Aorta (tissue), 5 donors: ENCODE measurements around the gene LCN10. TPM values are rescaled to one million over a fixed set of nuclear protein-coding genes. Genes with fewer than 3 reads are reported as not detected.
"Not testable (repeated sequence)": the region's sequence is repeated elsewhere in the genome, so short reads cannot be mapped to it uniquely, and the experiment has no call there.

ENCODE experiments used
- ATAC-seq: fragments of 200-7000 bp; cut with Tn5 transposase; one replicate; pipeline ENCODE4 v1.9.1; 2022; ENCODE audit warnings: moderate library complexity; ENCODE audit not compliant: low FRiP score
- DNase-seq, 2 donors: peaks; one replicate each; pipeline ENCODE4 v3.0.0-alpha.2; 2020
- H3K27ac ChIP-seq, 2 donors: one replicate each; pipeline ENCODE4 v1.5.1; 2013; ENCODE audit warnings: low read length in 2 of 2, mild to moderate bottlenecking in 2 of 2, moderate library complexity in 2 of 2, control low read depth in 1 of 2, inconsistent platforms in 1 of 2, low read depth in 1 of 2
- H3K27me3 ChIP-seq, 2 donors: one replicate each; pipeline ENCODE4 v1.6.1; 2013; ENCODE audit warnings: control low read depth in 1 of 2, low read length in 1 of 2, mild to moderate bottlenecking in 1 of 2, moderate library complexity in 1 of 2; ENCODE audit not compliant: insufficient read depth in 2 of 2, control insufficient read depth in 1 of 2
- H3K36me3 ChIP-seq, 2 donors: one replicate each; pipeline ENCODE4 v1.6.1; 2013; ENCODE audit warnings: control low read depth in 1 of 2, low read length in 1 of 2, mild to moderate bottlenecking in 1 of 2; ENCODE audit not compliant: insufficient read depth in 2 of 2, control insufficient read depth in 1 of 2
- H3K4me1 ChIP-seq, 2 donors: one replicate each; pipeline ENCODE4 v1.6.1; 2013; ENCODE audit warnings: low read length in 2 of 2, control low read depth in 1 of 2, mild to moderate bottlenecking in 1 of 2, moderate library complexity in 1 of 2; ENCODE audit not compliant: insufficient read depth in 2 of 2, control insufficient read depth in 1 of 2
- H3K4me3 ChIP-seq, 2 donors: one replicate each; pipeline ENCODE4 v1.5.1; 2013; ENCODE audit warnings: low read length in 2 of 2, control low read depth in 1 of 2, mild to moderate bottlenecking in 1 of 2
- H3K9me3 ChIP-seq: one replicate; pipeline ENCODE4 v1.6.1; 2013; ENCODE audit warnings: mild to moderate bottlenecking, low read length; ENCODE audit not compliant: control insufficient read depth
- WGBS, 2 donors: extraction: QIAGEN DNeasy Blood & Tissue Kit; methylation state at CpG; one replicate each; pipeline ENCODE4 v1.1.7; 2013; 5-methylcytosine and 5-hydroxymethylcytosine counted together
- intact Hi-C, 2 donors: fragments of 100-400 bp; cut with DNase I; formaldehyde crosslinking; loops; one replicate each; pipeline versions ENCODE4 v1.14.2 to v1.15.0; 2022
- polyA plus RNA-seq, 2 donors: library from polyadenylated mRNA; stranded (reverse); fragments of 200-250 nt; gene quantifications; one replicate each; pipeline ENCODE4 v1.2.3, GENCODE V29; 2013
- total RNA-seq, 2 donors: library from RNA; stranded (reverse); fragmentation: NEBNext Ultra II Directional; extraction: Animal tissue kit (Norgen Biotek cat#: 25700); gene quantifications; one replicate each; pipeline ENCODE4 v1.2.1, GENCODE V29; 2021
- donor health status: healthy with polysubstance abuse.
- donor health status: Bipolar disorder and iron deficiency.
- donor health status: DM: no; HTN: no; CAD: no.
- donor health status: DM: no; HTN: no; CAD: no.
- donor health status: DM: yes; HTN: yes; CAD: no.

Gene LCN10
- total and polyA plus RNA-seq, 4 donors = 0.25 to 13.4 (median 6.7) TPM

DNA sequence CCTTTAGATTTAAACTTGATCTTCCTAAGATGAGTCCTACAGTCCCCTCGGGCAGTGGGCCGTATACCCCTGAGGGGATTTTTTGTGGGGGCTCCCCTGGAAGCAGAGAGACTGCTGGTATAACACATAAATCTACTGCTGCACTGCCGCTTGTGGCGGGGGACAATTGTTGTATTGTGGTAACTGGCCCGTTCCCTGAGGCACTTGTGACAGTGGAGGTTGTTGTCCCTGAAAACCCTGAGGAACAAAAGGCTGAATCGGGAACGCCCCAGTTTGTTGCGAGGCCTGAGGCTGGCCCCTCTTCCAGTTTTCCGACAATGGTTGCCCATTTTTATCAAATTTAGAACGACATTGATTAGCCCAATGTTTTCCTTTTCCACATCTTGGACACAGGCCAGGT is 43.7 kb upstream of the LCN10 start:
- WGBS, 2 donors = 59 to 65% methylated on average over 10 of the region's 10 CpGs
- intact Hi-C loops = loop anchor here (2.0 to 10.0 kb wide), 3 partner anchors 158 to 278 kb away; partner anchors contain the start of genes C8G (in 1 of the 2) and FBXW5 (in 1 of the 2)

DNA sequence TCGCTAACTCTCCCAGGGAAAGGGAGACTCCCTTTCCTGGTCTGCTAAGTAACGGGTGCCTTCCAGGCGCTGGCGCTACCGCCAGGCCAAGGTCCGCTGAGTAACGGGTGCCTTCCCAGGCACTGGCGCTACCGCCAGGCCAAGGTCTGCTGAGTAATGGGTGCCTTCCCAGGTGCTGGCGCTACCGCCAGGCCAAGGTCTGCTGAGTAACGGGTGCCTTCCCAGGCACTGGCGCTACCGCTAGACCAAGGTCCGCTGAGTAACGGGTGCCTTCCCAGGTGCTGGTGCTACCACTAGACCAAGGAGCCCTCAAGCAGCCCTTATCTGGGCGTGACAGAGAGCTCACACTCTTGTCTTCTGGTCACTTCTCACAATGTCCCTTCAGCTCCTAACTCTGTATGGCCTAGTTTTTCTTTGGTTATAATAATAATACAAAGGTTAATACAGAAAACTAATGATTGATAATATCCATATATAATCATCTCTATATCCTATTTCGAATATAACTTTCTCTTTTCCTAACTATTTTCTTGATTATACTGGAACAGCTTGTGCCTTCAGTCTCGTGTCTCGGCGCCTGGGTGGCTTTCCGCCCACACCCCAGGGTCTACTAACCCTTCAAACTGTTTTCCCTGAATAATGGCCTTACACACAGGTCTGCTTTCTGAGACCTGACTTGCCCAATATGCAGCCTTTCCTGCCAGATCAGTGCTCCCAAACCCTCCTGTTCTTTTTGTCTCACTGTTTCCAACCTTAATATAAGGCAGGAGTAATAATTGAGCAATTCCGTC is 43.0 kb upstream of the LCN10 start:
- not testable (repeated sequence) for H3K9me3 ChIP-seq, H3K4me3 ChIP-seq, H3K36me3 ChIP-seq, H3K4me1 ChIP-seq, ATAC-seq, H3K27me3 ChIP-seq, H3K27ac ChIP-seq
- 83 to 90% methylated on average over 23 of the region's 23 CpGs for WGBS, 2 donors
- intact Hi-C loops = loop anchor here (2.0 to 10.0 kb wide), 3 partner anchors 159 to 279 kb away; partner anchors contain the start of genes C8G (in 1 of the 2) and FBXW5 (in 1 of the 2)
- DNase-seq = peak; percentile 24 to 55

More for the DNA sequence above, 43.7 kb upstream of the LCN10 start:
- no peak overlapping the region for H3K27ac ChIP-seq
- no peak overlapping the region for H3K4me3 ChIP-seq
- H3K9me3 ChIP-seq = no peaks in the 10 kb centered on the region
- DNase-seq (peak; percentile 22 to 55), ATAC-seq (no peak)
- no peaks in the 10 kb centered on the region for H3K4me1 ChIP-seq
- no peaks in the 10 kb centered on the region for H3K36me3 ChIP-seq
- H3K27me3 ChIP-seq = no peaks in the 10 kb centered on the region

DNA sequence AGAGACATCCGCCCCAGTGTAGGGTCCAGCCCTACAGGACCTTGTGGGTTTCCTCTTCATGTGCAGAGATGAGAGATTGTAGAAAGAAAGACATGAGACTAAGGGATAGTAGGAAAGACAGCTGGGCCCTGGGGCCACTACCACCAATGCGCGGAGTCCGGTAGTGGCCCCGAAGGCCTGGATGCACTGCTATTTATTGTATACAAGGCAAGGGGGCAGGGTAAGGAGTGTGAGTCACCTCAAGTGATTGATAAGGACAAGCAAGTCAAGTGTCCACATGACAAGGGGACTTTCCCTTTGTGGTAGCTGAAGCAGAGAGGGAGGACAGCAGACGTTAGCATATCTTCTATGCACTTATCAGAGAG is 42.2 kb upstream of the LCN10 start:
- H3K36me3 ChIP-seq = no peaks in the 10 kb centered on the region
- H3K9me3 ChIP-seq = no peaks in the 10 kb centered on the region
- H3K27ac ChIP-seq = no peak overlapping the region
- no peaks in the 10 kb centered on the region for H3K27me3 ChIP-seq
- H3K4me1 ChIP-seq = no peaks in the 10 kb centered on the region
- no peak overlapping the region for H3K4me3 ChIP-seq
- peak in 1 of 2 donors; percentile 23 for DNase-seq
- intact Hi-C loops = loop anchor here (10.0 kb wide), 2 partner anchors 160 to 280 kb away; partner anchors contain the start of genes C8G (in 1 of the 2) and FBXW5 (in 1 of the 2)
- no peak for ATAC-seq
- 92 to 93% methylated on average over 6 of the region's 6 CpGs for WGBS, 2 donors

DNA sequence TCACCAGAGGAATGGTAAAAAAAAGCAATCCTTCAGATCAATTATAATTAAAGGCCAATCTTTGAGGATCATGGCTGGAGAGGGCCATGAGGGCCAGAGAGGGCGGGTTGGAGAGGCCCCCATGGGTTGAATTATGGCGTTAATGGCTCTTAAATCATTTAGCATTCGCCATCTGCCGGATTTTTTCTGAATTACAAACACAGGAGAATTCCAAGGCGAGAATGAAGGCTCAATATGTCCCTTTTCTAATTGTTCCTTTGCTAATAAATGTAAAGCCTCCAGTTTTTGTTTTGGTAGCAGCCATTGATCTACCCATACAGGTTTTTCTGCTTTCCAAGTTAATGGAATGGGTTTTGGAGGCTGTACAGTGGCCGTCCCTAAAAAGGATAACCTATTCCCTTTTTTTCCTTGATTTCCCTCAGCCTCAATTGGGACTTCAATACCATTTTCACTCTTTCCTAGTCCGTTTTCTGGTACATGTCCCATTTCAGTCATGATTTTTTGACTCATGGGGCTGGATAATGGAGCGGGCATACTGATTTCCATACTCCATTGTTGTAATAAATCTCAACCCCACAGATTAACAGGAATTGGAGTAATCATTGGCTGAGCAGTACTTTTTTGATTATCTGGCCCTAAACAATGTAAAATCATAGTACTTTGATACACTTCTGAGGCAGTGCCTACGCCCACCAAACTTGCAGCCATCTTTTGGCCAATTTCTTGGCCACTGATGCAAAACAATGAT is 41.7 kb upstream of the LCN10 start:
- Histone ChIP-seq H3K9me3 (no peaks in the 10 kb centered on the region), H3K4me1 (no peaks in the 10 kb centered on the region), H3K36me3 (no peaks in the 10 kb centered on the region), H3K27ac (no peak overlapping the region), H3K27me3 (no peaks in the 10 kb centered on the region), H3K4me3 (no peak overlapping the region)
- DNase-seq (no peak), ATAC-seq (no peak)
- intact Hi-C loops = loop anchor here (10.0 kb wide), 2 partner anchors 160 to 280 kb away; partner anchors contain the start of genes C8G (in 1 of the 2) and FBXW5 (in 1 of the 2)
- WGBS, 2 donors = 41 to 42% methylated on average over 9 of the region's 9 CpGs

DNA sequence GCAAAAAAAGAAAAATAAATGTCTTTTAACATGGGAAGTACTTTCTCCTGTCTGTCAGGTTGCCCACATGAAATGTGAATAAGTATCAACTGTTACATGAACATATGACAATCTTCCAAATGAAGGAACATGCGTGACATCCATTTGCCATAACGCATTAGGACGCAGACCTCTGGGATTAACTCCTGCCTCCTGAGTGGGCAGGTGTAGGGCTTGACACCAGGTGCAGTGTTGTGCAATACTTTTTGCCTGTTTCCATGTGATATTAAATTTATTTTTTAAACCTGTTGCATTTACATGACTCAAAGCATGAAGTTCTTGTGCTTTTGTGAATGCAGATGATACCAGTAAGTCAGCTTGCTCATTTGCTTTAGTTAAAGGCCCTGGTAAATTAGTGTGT is 39.7 kb upstream of the LCN10 start:
- H3K27me3 ChIP-seq = no peaks in the 10 kb centered on the region
- no peak for DNase-seq
- H3K27ac ChIP-seq = no peak overlapping the region
- no peaks in the 10 kb centered on the region for H3K36me3 ChIP-seq
- intact Hi-C loops = loop anchor here (10.0 kb wide), 2 partner anchors 162 to 282 kb away; partner anchors contain the start of genes C8G (in 1 of the 2) and FBXW5 (in 1 of the 2)
- H3K4me3 ChIP-seq = no peak overlapping the region
- no peaks in the 10 kb centered on the region for H3K4me1 ChIP-seq
- 95 to 96% methylated on average over 3 of the region's 3 CpGs for WGBS, 2 donors
- ATAC-seq = no peak
- no peaks in the 10 kb centered on the region for H3K9me3 ChIP-seq

DNA sequence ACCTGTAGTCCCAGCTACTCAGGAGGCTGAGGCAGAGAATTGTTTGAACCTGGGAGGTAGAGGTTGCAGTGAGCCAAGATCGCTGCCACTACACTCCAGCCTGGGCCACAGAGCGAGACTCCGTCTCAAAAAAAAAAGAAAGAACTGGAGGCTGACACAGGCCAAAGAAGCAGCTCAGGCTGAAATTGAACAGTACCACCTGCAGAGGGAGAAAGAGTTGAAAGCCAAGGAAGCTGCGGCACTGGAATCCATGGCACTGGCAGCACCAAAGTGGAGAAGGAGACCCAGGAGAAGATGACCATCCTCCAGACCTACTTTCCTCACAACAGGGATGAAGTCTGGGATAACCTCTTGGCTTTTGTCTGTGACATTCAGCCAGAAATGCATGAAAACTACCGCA is 37.1 kb upstream of the LCN10 start:
- H3K27ac ChIP-seq = no peak overlapping the region
- DNase-seq (no peak), ATAC-seq (no peak)
- no peaks in the 10 kb centered on the region for H3K36me3 ChIP-seq
- intact Hi-C loops = loop anchor here (10.0 kb wide), 2 partner anchors 165 to 285 kb away; partner anchors contain the start of genes C8G (in 1 of the 2) and FBXW5 (in 1 of the 2)
- H3K4me3 ChIP-seq = no peak overlapping the region
- H3K4me1 ChIP-seq = no peaks in the 10 kb centered on the region
- no peaks in the 10 kb centered on the region for H3K9me3 ChIP-seq
- H3K27me3 ChIP-seq = no peaks in the 10 kb centered on the region
- 68 to 73% methylated on average over 5 of the region's 5 CpGs for WGBS, 2 donors

DNA sequence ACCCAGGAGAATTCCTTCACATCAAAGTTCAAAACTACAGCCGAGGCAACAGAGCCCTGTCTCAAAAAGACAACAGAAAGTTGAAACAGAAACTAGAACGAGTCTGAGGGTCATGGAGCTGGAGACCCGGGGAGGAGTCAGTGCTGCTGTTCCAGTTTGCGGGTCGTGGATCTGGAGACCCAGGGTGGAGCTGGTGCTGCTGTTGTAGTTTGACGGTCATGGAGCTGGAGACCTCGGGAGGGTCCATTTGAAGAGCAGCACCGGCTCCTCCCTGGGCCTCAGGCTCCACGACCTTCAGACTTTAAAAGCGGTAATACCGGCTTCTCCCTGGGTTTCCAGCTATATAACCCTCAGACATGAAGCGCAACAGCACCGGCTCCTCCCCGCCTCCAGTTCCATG is 34.6 kb upstream of the LCN10 start:
- H3K9me3 ChIP-seq = peaks cover 3% of the 10 kb centered on the region
- H3K27ac ChIP-seq = no peak overlapping the region
- intact Hi-C loops = no loop called here
- H3K27me3 ChIP-seq = no peaks in the 10 kb centered on the region
- ATAC-seq (no peak), DNase-seq (peak; percentile 7 to 38)
- no peaks in the 10 kb centered on the region for H3K4me1 ChIP-seq
- no peak overlapping the region for H3K4me3 ChIP-seq
- no peaks in the 10 kb centered on the region for H3K36me3 ChIP-seq
- WGBS, 2 donors = 82 to 89% methylated on average over 13 to 14 of the region's 14 CpGs

DNA sequence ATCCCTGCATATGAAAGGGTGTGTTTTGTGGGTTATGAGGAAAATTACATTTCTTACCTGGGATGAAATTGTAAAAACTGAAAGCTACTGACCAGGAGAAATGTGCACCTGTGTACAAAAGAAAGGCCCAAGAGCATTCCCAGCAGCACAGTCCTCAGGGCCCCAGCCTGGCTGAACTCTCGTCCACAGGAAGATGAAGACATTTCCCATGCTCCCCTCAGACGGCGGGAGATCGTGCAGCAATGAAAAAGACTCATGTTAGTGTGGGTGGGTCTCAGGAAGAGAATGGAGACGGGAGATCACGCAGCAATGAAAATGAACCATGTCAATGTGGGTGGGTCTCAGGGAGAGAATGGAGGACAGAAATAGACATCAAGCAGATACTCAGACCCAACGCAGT is 34.2 kb upstream of the LCN10 start:
- intact Hi-C loops = no loop called here
- H3K27ac ChIP-seq = no peak overlapping the region
- H3K9me3 ChIP-seq = peaks cover 3% of the 10 kb centered on the region
- H3K27me3 ChIP-seq = no peaks in the 10 kb centered on the region
- H3K4me3 ChIP-seq = no peak overlapping the region
- H3K36me3 ChIP-seq = no peaks in the 10 kb centered on the region
- DNase-seq = peak; percentile 8 to 41
- WGBS, 2 donors = 63 to 69% methylated on average over 7 of the region's 7 CpGs
- H3K4me1 ChIP-seq = no peaks in the 10 kb centered on the region
- no peak for ATAC-seq
